K562 treated with DMSO at 1 percent for 24 hours (cell line): ENCODE results near the gene CCDC39. TPM values are rescaled to one million over a fixed set of nuclear protein-coding genes. Genes with fewer than 3 reads are reported as not detected.

ENCODE experiments used
- total RNA-seq: library from RNA; unstranded; fragments of 300-600 nt; gene quantifications from 2 replicates; pipeline ENCODE4 v1.2.3, GENCODE V29; 2022; ENCODE audit warnings: low read depth; ENCODE audit not compliant: insufficient read depth

Gene CCDC39
- total RNA-seq, result not detected in 2 replicates

DNA sequence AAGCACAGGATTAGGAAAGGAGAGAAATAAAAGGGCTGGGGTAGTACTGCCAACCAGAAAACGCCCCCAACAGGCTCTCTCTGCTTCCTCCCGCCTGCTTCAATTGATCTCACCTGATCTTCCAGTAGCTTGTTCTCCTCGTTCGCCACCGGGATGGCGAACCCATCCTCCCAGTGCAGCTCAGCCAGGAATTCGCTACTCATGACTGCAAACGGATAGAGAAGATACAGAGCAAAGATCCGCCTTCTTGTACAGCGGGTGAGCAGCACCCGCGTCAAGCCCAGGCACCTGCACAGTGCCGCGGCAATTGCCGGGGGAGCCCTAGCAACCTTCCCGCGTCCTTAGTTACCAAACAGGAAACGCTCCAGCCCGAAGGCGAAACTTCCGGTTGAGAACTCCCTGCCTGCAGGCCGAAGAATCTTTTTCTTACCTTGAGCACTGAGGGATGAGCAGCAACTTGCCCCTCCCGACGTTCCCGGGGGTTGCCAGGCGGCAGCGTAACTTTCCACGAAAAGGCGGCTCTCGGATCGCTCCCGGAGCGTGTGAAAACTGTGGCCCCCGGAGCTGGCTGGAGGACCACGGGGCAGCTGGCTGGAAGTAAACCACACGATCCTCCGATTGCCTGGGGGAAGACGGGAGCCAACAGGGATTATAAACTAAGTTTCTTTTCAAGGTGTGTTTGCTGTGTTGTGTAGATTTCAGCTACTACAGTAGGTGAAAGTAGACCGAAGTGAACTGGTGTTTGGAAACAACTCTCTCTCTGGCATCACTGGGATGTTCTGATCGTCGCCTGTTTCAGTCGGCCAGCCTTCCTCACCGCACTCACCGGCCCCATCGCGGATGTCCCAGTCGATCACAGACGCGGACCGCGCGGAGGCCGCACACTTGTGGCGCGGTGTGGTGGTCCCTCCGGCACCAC, at the start of gene CCDC39:
CCDC39 (minus strand) TSS at position 312 of the 919 bp plus-strand sequence; CDS start at position 203, 109 bp downstream.

DNA sequence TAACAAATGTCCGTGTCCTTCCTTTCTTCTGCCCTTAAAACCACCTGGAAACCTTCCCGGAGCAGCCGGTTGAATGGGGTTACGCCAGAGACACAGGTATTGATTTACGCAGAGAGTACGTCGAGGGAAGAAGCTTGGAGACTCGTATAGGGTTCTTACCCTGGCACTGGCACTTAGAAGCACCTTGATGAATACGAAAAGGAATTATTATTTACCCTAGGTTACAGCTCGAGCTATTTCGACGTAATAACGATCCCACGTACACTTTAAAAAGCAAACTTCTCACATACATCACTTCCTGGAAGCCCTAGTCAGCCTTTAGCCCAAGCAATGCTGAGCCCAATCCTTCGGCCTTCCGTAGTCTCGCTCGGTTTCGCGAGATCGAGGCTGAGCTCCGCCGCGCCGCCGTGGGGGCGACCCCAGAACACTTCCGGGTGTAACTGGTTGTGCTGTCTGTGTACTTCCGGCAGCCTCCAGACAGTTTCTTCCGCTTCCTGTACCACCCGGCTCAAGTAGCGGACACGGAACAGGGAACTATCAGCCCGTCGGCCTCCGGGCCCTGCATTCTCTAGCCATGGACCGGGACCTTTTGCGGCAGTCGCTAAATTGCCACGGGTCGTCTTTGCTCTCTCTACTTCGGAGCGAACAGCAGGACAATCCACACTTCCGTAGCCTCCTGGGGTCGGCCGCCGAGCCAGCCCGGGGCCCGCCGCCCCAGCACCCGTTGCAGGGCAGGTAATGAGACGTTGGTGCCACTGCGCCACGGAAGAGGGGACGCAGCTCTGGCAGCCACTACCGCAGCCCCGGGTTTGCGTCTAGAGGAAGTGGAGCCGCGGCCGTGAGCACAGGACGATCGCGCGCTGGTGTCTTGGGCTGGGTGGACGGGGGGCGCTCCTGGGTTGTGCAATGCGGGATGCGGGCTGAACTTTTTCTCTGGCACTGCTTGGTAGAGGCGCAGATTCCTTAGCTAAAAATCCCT, 77.3 kb downstream of the CCDC39 start, which contains the start of gene TTC14:
TTC14 (plus strand) TSS at position 476 of the 979 bp plus-strand sequence; CDS start at position 575, 99 bp downstream.

Other genes with a start within 250 kb of the CCDC39 start
- 20.1 and 23.1 TPM in 2 replicates for gene TTC14, start 77.3 kb downstream of the CCDC39 start, total RNA-seq
- gene FXR1, start 233.2 kb upstream of the CCDC39 start, total RNA-seq, result 78.0 and 81.3 TPM in 2 replicates